BLaER1 treated with 17β-estradiol and CSF1 and Interleukin-3, amounts not matched to agents 10 nM and 100 nM (cell line): ENCODE measurements around the gene AJM1.
A peak's percentile ranks its signal among the peaks of the same experiment; 100 is the strongest.

Experiments used
- H3K27ac ChIP-seq, 11 experiments: shearing (Covaris generic); formaldehyde crosslinking; 2 replicates each; pipeline ENCODE4 v1.8.1; 2022
- H3K27me3 ChIP-seq, 11 experiments: shearing (Covaris generic); formaldehyde crosslinking; 2 replicates each; pipeline ENCODE4 v1.8.1; 2022
- H3K36me3 ChIP-seq, 11 experiments: shearing (Covaris generic); formaldehyde crosslinking; 2 replicates each; pipeline ENCODE4 v1.8.1; 2022
- H3K4me1 ChIP-seq, 10 experiments: shearing (Covaris generic); formaldehyde crosslinking; 2 replicates each; pipeline ENCODE4 v1.8.1; 2022
- H3K4me2 ChIP-seq, 11 experiments: shearing (Covaris generic); formaldehyde crosslinking; 2 replicates each; pipeline ENCODE4 v1.8.1; 2022
- H3K4me3 ChIP-seq, 10 experiments: shearing (Covaris generic); formaldehyde crosslinking; 2 replicates each; pipeline ENCODE4 v1.8.1; 2022
- H3K9ac ChIP-seq, 11 experiments: shearing (Covaris generic); formaldehyde crosslinking; 2 replicates each; pipeline ENCODE4 v1.8.1; 2022
- H3K9me3 ChIP-seq, 11 experiments: shearing (Covaris generic); formaldehyde crosslinking; replicated peaks in 1 of 11; 2 replicates each; pipeline ENCODE4 v1.8.1; 2022
- H4K20me1 ChIP-seq, 11 experiments: shearing (Covaris generic); formaldehyde crosslinking; 2 replicates each; pipeline ENCODE4 v1.8.1; 2022
- Cebpa-rat ChIP-seq, 11 experiments: shearing (Covaris generic); IDR thresholded peaks; 2 replicates each; pipeline ENCODE4 v1.8.1; 2022

The AJM1 gene

GRCh38 chr9:136805207-136805740, 37.0 kb upstream of the AJM1 start:
- no peak overlapping the region for H3K4me3 ChIP-seq
- peaks cover 3 to 45% (median 30%) of the 10 kb centered on the region in 11 experiments; a peak in 17 of 22 replicates for H3K36me3 ChIP-seq
- peaks cover 47 to 58% (median 52%) of the 10 kb centered on the region in 10 experiments for H3K4me1 ChIP-seq
- no peaks in the 10 kb centered on the region for H3K9me3 ChIP-seq
- H3K27ac ChIP-seq: no peak overlapping the region
- H3K27me3 ChIP-seq: peaks cover 0 to 5% (median 0%) of the 10 kb centered on the region in 11 experiments; a peak in 3 of 22 replicates
- H3K4me2 ChIP-seq: no peak overlapping the region
- no peak for TF ChIP-seq Cebpa-rat (IDR thresholded peaks at IDR 0.05)
- H4K20me1 ChIP-seq: peaks cover 7 to 51% (median 29%) of the 10 kb centered on the region in 11 experiments; a peak in 19 of 22 replicates
- H3K9ac ChIP-seq: peak overlapping the region in 3 of 11 experiments; percentile 16 to 99 (median 37); a peak in 2 of 22 replicates

DNA sequence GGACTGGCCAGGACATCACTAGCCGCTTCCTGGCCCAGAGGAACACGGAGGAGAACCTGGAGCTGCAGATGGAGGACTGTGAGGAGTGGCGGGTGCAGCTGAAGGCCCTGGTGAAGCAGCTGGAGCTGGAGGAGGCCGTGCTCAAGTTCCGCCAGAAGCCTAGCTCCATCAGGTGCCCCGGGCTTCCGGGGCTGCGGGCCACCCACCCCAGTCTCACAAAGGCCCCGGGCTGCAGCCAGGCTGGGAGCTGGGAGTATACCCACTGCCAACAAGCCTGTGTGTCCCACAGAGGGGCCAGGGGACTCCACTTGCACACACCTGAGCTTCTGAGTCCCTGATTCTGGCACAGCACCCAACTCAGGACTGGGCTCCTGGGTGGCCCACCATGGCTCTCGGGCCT, 36.2 kb upstream of the AJM1 start:
- Histone ChIP-seq H4K20me1 (peaks cover 15 to 54% (median 30%) of the 10 kb centered on the region in 11 experiments; a peak in 19 of 22 replicates), H3K4me1 (peaks cover 47 to 58% (median 52%) of the 10 kb centered on the region in 10 experiments), H3K4me2 (peak overlapping the region; percentile 82 to 99 (median 96)), H3K36me3 (peaks cover 11 to 53% (median 38%) of the 10 kb centered on the region in 11 experiments; a peak in 20 of 22 replicates), H3K27me3 (no peaks in the 10 kb centered on the region), H3K27ac (no peak overlapping the region), H3K9me3 (no peaks in the 10 kb centered on the region), H3K4me3 (no peak overlapping the region; a peak in 2 of 20 replicates), H3K9ac (peak overlapping the region in 10 of 11 experiments; percentile 84 to 99 (median 98); a peak in 16 of 22 replicates)
- TF ChIP-seq Cebpa-rat (IDR thresholded peaks at IDR 0.05): no peak

- H3K36me3 ChIP-seq: peaks cover 11 to 59% (median 45%) of the 10 kb centered on the region in 11 experiments; a peak in 20 of 22 replicates
- peak overlapping the region; percentile 82 to 99 (median 96) for H3K4me2 ChIP-seq
- no peak for TF ChIP-seq Cebpa-rat (IDR thresholded peaks at IDR 0.05)
- H3K27ac ChIP-seq: peak overlapping the region; percentile 69 to 98 (median 95); a peak in 19 of 22 replicates
- H3K9me3 ChIP-seq: no peaks in the 10 kb centered on the region
- H3K9ac ChIP-seq: peak overlapping the region; percentile 84 to 99 (median 98)
- H3K27me3 ChIP-seq: no peaks in the 10 kb centered on the region
- peaks cover 17 to 60% (median 36%) of the 10 kb centered on the region in 11 experiments; a peak in 19 of 22 replicates for H4K20me1 ChIP-seq
- H3K4me3 ChIP-seq: peak overlapping the region; percentile 76 to 100 (median 100)
- H3K4me1 ChIP-seq: peaks cover 41 to 57% (median 50%) of the 10 kb centered on the region in 10 experiments
Observed at GRCh38 chr9:136806631-136807201, 35.6 kb upstream of the AJM1 start.

DNA sequence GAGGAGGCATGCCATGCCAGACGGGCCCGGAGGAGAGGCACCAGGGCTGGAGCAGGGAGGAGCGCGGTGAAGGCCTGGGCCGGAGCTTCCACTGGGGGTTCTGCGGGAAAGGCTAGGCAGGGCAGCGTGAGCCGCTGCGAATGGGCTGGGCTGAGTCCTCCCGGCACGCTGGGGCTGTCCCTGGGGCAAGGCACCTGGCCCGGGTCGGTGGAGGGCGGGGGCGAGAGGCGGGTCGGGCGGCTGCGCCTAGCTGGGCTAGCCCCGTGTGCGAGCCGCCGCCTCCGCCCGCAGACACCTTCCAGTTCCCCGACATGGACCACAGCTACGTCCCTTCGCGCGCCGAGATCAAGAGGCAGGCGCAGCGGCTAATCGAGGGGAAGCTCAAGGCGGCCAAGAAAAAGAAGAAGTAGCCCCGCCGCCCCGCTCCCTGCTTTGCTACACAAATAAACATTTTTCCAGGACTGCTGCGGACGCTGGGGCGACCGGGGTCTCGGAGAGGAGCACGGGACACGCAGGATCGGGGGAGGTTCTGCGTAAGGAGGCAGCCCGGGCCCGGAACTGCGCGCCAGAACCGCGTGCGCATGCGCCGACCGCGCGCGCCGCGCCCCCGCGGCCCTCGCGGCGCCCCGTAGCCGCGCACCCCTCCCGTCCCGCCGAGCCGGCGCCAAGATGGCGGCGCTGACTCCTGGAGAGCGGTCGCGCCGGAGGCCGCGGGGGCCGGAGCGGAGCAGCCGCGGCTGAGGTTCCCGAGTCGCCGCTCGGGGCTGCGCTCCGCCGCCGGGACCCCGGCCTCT, 34.8 kb upstream of the AJM1 start, which contains the start of gene RABL6:
RABL6 (plus strand) TSS at position 668 of the 794 bp plus-strand sequence. CDS start 249 bp downstream, outside the sequence.
- H4K20me1 ChIP-seq: peaks cover 17 to 68% (median 43%) of the 10 kb centered on the region in 11 experiments; a peak in 20 of 22 replicates
- peaks cover 40 to 56% (median 49%) of the 10 kb centered on the region in 10 experiments for H3K4me1 ChIP-seq
- H3K9ac ChIP-seq: peak within 1 kb of the TSS; percentile 84 to 99 (median 98)
- peaks cover 14 to 67% (median 52%) of the 10 kb centered on the region in 11 experiments for H3K36me3 ChIP-seq
- H3K9me3 ChIP-seq: no peaks in the 10 kb centered on the region
- H3K27me3 ChIP-seq: no peaks in the 10 kb centered on the region
- peak within 1 kb of the TSS; percentile 76 to 100 (median 100) for H3K4me3 ChIP-seq
- peak within 1 kb of the TSS; percentile 69 to 98 (median 95) for H3K27ac ChIP-seq
- peak within 1 kb of the TSS; percentile 82 to 99 (median 96) for H3K4me2 ChIP-seq
- no peak for TF ChIP-seq Cebpa-rat (IDR thresholded peaks at IDR 0.05)

GRCh38 chr9:136808075-136808805, 34.0 kb upstream of the AJM1 start:
- peaks cover 44 to 63% (median 52%) of the 10 kb centered on the region in 10 experiments for H3K4me1 ChIP-seq
- H3K4me3 ChIP-seq: peak overlapping the region; percentile 76 to 100 (median 100)
- peak overlapping the region; percentile 69 to 98 (median 95) for H3K27ac ChIP-seq
- peaks cover 21 to 75% (median 60%) of the 10 kb centered on the region in 11 experiments for H3K36me3 ChIP-seq
- no peaks in the 10 kb centered on the region for H3K27me3 ChIP-seq
- no peaks in the 10 kb centered on the region for H3K9me3 ChIP-seq
- 0 out of 22 replicates have a peak, but pooled peaks of 1 of the 11 experiments have one; percentile 10 for TF ChIP-seq Cebpa-rat (IDR thresholded peaks at IDR 0.05)
- peak overlapping the region; percentile 84 to 99 (median 98) for H3K9ac ChIP-seq
- peaks cover 25 to 76% (median 51%) of the 10 kb centered on the region in 11 experiments; a peak in 20 of 22 replicates for H4K20me1 ChIP-seq
- peak overlapping the region; percentile 82 to 99 (median 95) for H3K4me2 ChIP-seq

- TF ChIP-seq Cebpa-rat (IDR thresholded peaks at IDR 0.05): no peak
- peak overlapping the region; percentile 69 to 98 (median 95) for H3K27ac ChIP-seq
Observed at GRCh38 chr9:136808806-136809158, 33.5 kb upstream of the AJM1 start.

DNA sequence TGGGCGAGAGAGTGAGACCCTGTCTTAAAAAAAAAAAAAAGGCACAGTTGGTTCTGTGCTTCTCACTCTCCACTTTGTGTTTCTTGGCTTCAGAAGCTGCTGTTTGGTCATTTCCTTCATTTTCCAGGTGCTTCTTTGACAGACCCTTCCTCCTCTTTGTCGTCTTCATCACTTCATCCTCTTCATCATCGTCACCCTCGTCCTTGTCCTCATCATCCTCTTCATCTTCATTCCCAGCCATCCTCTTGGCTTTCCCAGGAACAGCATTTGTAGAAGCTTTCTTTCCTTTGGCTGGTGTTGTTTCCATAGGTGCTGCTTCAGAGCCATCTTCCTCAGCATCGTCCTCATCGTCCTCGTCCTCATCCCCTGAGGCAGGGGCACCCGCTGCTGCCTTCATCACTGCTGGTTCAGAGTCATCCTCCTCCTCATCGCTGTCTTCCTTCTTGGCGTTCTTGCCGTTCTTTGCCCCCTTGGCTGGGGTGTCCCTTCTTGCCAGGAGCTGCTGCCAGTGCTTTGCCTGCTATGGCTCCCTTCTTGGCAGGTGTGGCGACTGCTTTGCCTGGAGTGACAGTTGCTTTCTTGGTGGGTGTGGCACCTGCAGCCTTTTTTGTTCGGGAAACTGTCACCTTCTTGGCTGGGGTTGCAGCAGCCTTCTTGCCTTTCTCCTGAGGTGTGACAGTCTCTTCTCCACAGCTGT, 27.4 kb upstream of the AJM1 start:
- TF ChIP-seq Cebpa-rat (IDR thresholded peaks at IDR 0.05): no peak
- peaks cover 36 to 98% (median 82%) of the 10 kb centered on the region in 11 experiments; a peak in 21 of 22 replicates for H4K20me1 ChIP-seq
- peaks cover 50 to 98% (median 87%) of the 10 kb centered on the region in 11 experiments for H3K36me3 ChIP-seq

More at GRCh38 chr9:136808806-136809158, 33.5 kb upstream of the AJM1 start:
- Histone ChIP-seq H3K4me2 (peak overlapping the region; percentile 82 to 99 (median 95)), H3K9ac (peak overlapping the region; percentile 84 to 99 (median 98)), H3K36me3 (peaks cover 25 to 76% (median 65%) of the 10 kb centered on the region in 11 experiments), H3K4me1 (peaks cover 44 to 64% (median 52%) of the 10 kb centered on the region in 10 experiments), H3K27me3 (no peaks in the 10 kb centered on the region), H4K20me1 (peaks cover 26 to 81% (median 56%) of the 10 kb centered on the region in 11 experiments; a peak in 20 of 22 replicates), H3K9me3 (no peaks in the 10 kb centered on the region), H3K4me3 (peak overlapping the region; percentile 76 to 100 (median 100))

More for the DNA sequence above, 27.4 kb upstream of the AJM1 start:
- Histone ChIP-seq H3K27me3 (no peaks in the 10 kb centered on the region), H3K9ac (peak overlapping the region in 4 of 11 experiments; percentile 3 to 36 (median 5); a peak in 2 of 22 replicates), H3K9me3 (no peaks in the 10 kb centered on the region), H3K4me2 (no peak overlapping the region; a peak in 1 of 22 replicates), H3K27ac (no peak overlapping the region), H3K4me3 (no peak overlapping the region), H3K4me1 (peaks cover 13 to 44% (median 27%) of the 10 kb centered on the region in 10 experiments)
